ENCODE results near the gene MTUS2.

Gene MTUS2

DNA sequence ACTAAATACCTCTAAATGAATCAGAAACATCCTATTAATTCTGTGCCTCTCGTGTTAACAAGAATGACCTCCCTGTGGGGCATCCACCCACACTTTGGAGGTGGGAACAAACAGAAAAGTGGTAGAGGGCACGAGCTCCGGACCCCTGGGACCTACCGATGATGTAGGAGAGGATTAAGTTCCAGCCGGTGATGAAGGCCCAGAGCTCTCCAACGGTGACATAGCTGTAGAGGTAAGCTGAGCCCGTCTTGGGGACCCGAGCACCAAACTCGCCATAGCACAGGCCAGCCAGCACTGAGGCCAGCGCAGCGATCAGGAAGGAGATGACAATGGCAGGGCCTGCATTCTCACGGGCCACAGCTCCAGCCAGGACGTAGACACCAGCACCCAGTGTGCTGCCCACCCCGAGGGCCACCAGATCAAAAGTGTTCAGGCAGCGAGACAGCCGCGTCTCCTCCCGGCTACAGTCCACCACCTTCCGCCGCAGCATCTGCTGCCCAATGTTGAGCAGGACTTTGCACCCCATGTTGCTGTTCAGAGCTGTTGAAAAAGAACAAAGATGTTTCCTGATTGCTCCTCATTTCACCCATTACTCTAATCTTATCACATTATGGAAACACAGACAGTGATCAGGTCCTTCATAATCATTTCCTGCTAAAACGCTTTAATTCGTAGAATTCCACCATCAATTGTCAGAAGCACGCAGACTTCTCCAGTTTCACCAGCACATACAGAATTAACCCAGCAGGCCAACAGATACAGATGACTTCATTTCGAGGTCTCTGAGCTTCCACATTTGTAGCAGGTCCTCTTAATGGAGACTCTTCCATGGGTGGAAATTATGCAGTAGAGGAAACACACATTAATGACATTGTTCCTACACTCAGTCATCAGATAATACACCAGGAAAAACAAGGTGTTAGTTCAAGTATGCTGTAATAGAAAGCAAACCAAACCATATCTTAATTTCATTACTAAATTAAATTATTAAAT is 715.8 kb downstream of the MTUS2 start:
- ChIA-PET CTCF (no interaction called here), POLR2A (no interaction called here)
- TF ChIP-seq ZNF384 (IDR thresholded peaks at IDR 0.05) (no peak), FOXK2 (IDR thresholded peaks at IDR 0.05) (no peak), CTBP1 (IDR thresholded peaks at IDR 0.05; ENCODE audit: borderline replicate concordance) (no peak), SUZ12 (IDR thresholded peaks at IDR 0.05) (no peak), LEF1 (IDR thresholded peaks at IDR 0.05; ENCODE audit: borderline replicate concordance) (no peak), ARNT (IDR thresholded peaks at IDR 0.05) (no peak), L3MBTL2 (conservative IDR thresholded peaks at IDR 0.05) (no peak), ELF4 (IDR thresholded peaks at IDR 0.05) (no peak), NFRKB (IDR thresholded peaks at IDR 0.05) (no peak), TARDBP (IDR thresholded peaks at IDR 0.05) (no peak), FOXM1 (IDR thresholded peaks at IDR 0.05; ENCODE audit: borderline replicate concordance) (no peak), HDGF (IDR thresholded peaks at IDR 0.05; ENCODE audit: borderline replicate concordance) (no peak), FOXA1 (IDR thresholded peaks at IDR 0.05) (no peak), BHLHE40 (IDR thresholded peaks at IDR 0.05; ENCODE audit: borderline replicate concordance) (no peak), SP1 (IDR thresholded peaks at IDR 0.05) (no peak)
- TF ChIP-seq, protein P1, sequence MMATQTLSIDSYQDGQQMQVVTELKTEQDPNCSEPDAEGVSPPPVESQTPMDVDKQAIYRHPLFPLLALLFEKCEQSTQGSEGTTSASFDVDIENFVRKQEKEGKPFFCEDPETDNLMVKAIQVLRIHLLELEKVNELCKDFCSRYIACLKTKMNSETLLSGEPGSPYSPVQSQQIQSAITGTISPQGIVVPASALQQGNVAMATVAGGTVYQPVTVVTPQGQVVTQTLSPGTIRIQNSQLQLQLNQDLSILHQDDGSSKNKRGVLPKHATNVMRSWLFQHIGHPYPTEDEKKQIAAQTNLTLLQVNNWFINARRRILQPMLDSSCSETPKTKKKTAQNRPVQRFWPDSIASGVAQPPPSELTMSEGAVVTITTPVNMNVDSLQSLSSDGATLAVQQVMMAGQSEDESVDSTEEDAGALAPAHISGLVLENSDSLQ (IDR thresholded peaks at IDR 0.05) = no peak
- DNase-seq (ENCODE audit: extremely low spot score) = no peak

DNA sequence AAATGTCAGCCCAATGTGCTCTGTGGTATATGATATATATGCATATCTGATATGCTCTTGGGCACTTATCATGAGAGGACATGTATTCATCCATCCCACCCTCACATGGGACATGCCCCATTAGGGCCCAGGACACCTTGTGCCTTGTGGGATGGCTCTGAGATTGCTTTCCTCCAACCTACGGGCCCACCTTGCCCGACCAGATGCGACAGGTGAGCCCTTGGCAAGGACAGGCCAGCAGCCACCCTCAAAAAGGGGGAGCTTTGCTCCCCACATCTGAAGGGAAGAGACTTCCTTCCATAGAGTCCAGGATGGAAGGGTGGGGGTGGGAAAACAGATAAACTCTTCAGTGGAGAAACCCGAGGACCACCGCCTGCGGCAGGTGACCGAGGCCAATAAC is 716.7 kb downstream of the MTUS2 start:
- ChIA-PET POLR2A (no interaction called here), CTCF (no interaction called here)
- no peak for TF ChIP-seq HDGF (IDR thresholded peaks at IDR 0.05; ENCODE audit: borderline replicate concordance)
- TF ChIP-seq BHLHE40 (IDR thresholded peaks at IDR 0.05; ENCODE audit: borderline replicate concordance) = no peak
- no peak for TF ChIP-seq TARDBP (IDR thresholded peaks at IDR 0.05)
- no peak for DNase-seq (ENCODE audit: extremely low spot score)

DNA sequence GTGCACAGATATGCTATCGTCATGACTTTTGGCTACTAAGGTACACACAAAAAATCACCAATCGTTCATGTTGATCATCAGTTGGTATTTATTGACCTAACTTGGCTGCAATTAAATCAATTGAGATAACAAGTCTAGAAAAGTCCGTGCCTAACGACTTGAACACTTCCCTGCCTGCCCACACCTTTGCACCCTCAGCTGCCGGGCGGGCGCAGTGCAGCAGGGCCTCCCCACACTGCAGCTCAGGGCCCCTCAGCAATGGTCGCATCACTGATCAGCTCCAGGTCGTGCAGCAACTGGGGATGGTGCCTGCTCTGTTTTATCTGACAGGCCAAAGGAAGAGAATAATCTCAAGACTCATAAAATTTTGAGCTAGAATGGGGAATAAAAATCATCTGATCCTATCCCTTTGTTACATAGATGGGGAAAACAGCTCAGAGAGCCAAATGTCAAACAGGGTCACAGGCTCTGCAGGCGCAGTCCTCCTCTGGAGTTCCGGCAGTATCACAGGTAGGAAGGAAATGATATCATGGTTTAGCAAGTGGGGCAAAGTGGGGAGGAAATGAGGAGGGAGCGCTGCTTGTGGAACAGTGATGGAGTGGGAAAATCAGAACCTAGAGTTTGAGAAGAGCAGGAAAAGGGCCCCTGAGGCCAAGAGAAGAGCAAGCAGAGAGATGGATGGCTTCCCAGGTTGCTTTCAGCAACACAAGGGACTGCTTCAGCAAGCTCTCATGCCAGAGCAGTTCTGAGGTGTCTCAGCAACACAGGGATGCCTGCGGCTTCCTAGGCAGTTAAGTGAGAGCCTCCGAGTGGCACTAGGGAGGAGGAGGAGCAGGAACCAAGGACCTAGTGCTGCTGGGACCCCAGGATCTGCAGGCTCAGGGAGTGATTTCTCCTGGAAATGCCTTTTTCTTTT is 717.9 kb downstream of the MTUS2 start:
- no peak for DNase-seq (ENCODE audit: extremely low spot score)
- CTCF ChIA-PET = no interaction called here
- no peak for TF ChIP-seq NFRKB (IDR thresholded peaks at IDR 0.05)
- TF ChIP-seq TARDBP (IDR thresholded peaks at IDR 0.05) = no peak
- TF ChIP-seq, protein P1 (IDR thresholded peaks at IDR 0.05) = no peak
- no peak for TF ChIP-seq SP1 (IDR thresholded peaks at IDR 0.05)
- no peak for TF ChIP-seq LEF1 (IDR thresholded peaks at IDR 0.05; ENCODE audit: borderline replicate concordance)
- no peak for TF ChIP-seq ZNF384 (IDR thresholded peaks at IDR 0.05)
- TF ChIP-seq SUZ12 (IDR thresholded peaks at IDR 0.05) = no peak
- no peak for TF ChIP-seq CTBP1 (IDR thresholded peaks at IDR 0.05; ENCODE audit: borderline replicate concordance)
- TF ChIP-seq FOXA1 (IDR thresholded peaks at IDR 0.05) = no peak
- no peak for TF ChIP-seq FOXM1 (IDR thresholded peaks at IDR 0.05; ENCODE audit: borderline replicate concordance)
- TF ChIP-seq L3MBTL2 (conservative IDR thresholded peaks at IDR 0.05) = no peak
- no peak for TF ChIP-seq ELF4 (IDR thresholded peaks at IDR 0.05)
- no peak for TF ChIP-seq FOXK2 (IDR thresholded peaks at IDR 0.05)
- no peak for TF ChIP-seq BHLHE40 (IDR thresholded peaks at IDR 0.05; ENCODE audit: borderline replicate concordance)
- POLR2A ChIA-PET = no interaction called here

DNA sequence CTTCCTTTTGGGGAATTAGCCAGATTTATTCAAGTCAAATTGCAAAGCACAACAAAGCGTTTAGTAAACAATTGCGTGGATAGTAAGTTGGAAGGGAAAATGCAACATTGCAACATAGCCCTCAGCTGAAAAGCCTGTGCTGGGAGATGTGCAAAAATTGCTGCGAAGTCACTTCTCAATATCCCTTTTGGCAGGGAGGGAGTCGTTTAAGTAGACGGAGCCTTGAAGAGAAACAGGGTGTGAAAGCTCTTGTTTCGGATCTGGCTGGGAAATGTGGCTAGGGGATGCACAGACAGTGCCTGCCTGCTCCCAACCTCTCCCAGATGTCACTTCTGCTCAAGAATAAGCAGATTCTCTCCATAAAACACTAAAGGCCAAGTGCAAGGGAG is 718.5 kb downstream of the MTUS2 start:
- no peak for TF ChIP-seq L3MBTL2 (conservative IDR thresholded peaks at IDR 0.05)
- TF ChIP-seq FOXK2 (IDR thresholded peaks at IDR 0.05) = no peak
- TF ChIP-seq TARDBP (IDR thresholded peaks at IDR 0.05) = no peak
- no peak for TF ChIP-seq ARNT (IDR thresholded peaks at IDR 0.05)
- TF ChIP-seq LEF1 (IDR thresholded peaks at IDR 0.05; ENCODE audit: borderline replicate concordance) = no peak
- no peak for TF ChIP-seq ZNF384 (IDR thresholded peaks at IDR 0.05)
- TF ChIP-seq SUZ12 (IDR thresholded peaks at IDR 0.05) = no peak
- no peak for TF ChIP-seq FOXA1 (IDR thresholded peaks at IDR 0.05)
- TF ChIP-seq BHLHE40 (IDR thresholded peaks at IDR 0.05; ENCODE audit: borderline replicate concordance) = no peak
- ChIA-PET POLR2A (no interaction called here), CTCF (no interaction called here)
- no peak for DNase-seq (ENCODE audit: extremely low spot score)

DNA sequence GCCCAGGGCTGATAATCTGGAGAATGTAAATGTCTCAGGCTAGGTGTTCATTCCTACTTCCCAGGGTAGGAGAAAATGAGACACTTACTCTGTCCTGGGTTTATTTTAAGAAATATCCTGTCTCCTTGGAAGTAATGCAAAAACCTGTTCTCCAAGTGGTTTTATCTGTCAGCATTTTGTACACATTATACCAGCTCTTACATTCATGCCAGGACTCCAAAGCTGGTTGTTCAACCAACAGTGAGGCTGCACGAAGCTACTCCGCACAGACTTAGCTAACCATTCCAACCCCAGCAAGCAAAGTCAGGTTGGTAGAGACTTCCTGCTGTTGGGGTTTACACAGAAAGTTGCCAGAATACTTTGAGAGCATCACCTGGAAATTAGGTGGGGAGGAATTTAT is 719.7 kb downstream of the MTUS2 start:
- POLR2A ChIA-PET = no interaction called here
- no peak for DNase-seq (ENCODE audit: extremely low spot score)
- TF ChIP-seq SP1 (IDR thresholded peaks at IDR 0.05) (no peak), LEF1 (IDR thresholded peaks at IDR 0.05; ENCODE audit: borderline replicate concordance) (no peak)
- CTCF ChIA-PET = no interaction called here

DNA sequence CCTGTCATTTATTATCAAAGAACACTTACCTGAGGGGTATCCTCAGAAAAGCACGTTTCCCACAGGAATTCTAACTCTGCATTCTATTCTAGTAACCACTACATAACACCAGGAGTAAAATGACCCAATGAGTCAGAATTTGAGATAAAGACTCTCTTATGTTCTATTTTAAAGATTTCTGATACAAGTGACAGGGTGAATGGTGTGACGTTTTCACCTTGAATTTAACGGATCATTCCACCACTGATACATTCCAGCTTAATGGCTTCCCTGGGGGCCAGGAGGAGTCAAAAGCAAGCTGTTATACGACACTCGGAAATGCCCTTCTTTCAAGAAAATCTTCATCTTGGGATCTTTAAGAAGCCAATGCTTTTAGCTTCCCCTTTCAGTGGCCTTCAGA is 720.2 kb downstream of the MTUS2 start:
- CTCF ChIA-PET = no interaction called here

More for the DNA sequence above, 720.2 kb downstream of the MTUS2 start:
- TF ChIP-seq BHLHE40 (IDR thresholded peaks at IDR 0.05; ENCODE audit: borderline replicate concordance) (no peak), TARDBP (IDR thresholded peaks at IDR 0.05) (no peak), ELF4 (IDR thresholded peaks at IDR 0.05) (no peak), FOXA1 (IDR thresholded peaks at IDR 0.05) (no peak), HDGF (IDR thresholded peaks at IDR 0.05; ENCODE audit: borderline replicate concordance) (no peak), FOXM1 (IDR thresholded peaks at IDR 0.05; ENCODE audit: borderline replicate concordance) (no peak), LEF1 (IDR thresholded peaks at IDR 0.05; ENCODE audit: borderline replicate concordance) (no peak), SUZ12 (IDR thresholded peaks at IDR 0.05) (no peak), ARNT (IDR thresholded peaks at IDR 0.05) (no peak), L3MBTL2 (conservative IDR thresholded peaks at IDR 0.05) (no peak), ZNF384 (IDR thresholded peaks at IDR 0.05) (no peak), CTBP1 (IDR thresholded peaks at IDR 0.05; ENCODE audit: borderline replicate concordance) (no peak)
- POLR2A ChIA-PET = no interaction called here
- no peak for DNase-seq (ENCODE audit: extremely low spot score)

All from HEK293T (cell line).